Stimulated activated CD4-positive, alpha-beta T cell treated with anti-CD3 and anti-CD28 coated beads, Interleukin-1b, Interleukin-23, amount 100 ng/mL, for 1 hour (primary cell): ENCODE data around the gene CDC25B.
A peak's percentile ranks its signal among the peaks of the same experiment; 100 is the strongest.
"Not testable (repeated sequence)": the region's sequence is repeated elsewhere in the genome, so short reads cannot be mapped to it uniquely, and the experiment has no call there.

Source experiments
- DNase-seq, 2 donors: peaks; one replicate each; pipeline ENCODE4 v3.0.0-alpha.2; 2020; ENCODE audit warnings: low read depth in 2 of 2

CDC25B gene

DNA sequence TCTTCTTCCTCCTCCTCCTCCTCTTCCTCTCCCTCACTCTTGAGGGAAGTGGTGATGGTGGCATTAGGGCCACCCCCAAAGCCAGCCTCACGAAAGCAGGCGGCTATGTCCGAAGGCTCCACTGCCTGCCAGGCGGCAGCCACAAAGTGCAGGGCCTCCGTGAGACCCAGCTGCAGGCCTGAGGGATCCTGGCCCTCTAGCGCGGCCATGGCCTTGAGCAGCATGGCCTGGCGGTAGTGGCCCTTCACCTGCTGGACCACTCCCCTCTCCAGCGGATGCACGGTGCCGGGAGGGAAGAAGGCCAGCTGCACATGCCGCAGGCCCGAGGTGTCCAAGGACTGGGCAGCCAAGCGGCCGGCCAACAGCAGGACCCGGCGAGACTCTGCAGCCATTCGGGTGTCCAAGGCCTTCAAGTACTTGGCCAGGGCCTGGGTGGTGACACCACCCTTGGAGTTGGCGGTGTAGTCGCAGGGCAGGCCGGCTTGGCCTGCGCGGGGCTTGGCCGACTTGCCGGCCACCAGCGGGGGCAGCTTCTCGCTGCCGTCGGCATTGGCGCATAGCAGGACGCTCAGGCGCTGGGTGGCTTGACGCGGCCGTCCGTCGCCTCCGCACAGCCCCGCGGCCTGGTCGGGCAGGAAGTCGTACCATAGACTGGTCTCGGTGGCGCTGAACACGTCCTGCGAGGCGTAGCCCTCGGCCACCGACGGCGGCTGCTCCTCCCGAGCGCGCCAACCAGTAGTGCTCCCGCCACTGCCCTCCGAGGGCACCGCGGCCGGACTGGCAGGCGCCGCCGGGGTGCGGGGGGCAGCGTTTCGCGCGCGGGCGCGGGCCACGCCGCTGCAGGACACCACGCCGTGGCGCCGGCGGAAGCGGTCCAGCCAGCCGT, 10.6 kb upstream of the CDC25B start:
- no peak for DNase-seq

GRCh38 chr20:3786126-3786484, 10.0 kb upstream of the CDC25B start:
- no peak for DNase-seq

DNA sequence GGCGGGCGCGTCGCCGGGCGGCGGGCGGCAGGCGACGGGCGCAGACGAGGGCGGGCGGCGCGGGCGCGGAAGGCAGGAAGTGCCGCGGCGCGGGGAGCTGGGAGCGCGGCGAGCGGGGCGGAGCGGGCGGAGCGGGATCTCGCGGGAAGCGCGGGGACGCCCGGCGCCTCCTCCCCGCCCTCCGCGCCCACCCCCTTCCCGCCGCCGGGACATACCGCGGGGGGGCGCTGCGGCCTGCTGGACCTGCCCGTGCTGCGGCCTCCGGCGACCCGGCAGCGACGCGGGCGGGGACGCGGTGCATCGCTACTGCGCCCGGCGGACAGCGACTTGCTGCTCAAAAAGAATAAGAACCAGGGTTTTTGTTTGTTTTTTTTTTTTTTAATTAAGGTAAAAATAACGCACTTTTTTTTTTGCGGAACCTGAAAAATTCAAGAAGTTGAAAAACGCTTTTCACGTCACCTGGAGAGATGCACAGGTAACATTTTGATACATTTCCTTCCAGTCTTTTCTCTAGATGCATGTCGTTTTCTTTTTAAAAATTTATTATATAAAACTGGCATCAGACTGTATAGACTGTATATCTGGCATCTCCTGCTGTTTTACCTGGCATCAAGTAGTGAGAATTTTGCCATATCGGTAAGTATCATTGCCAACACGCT, 9.3 kb upstream of the CDC25B start, which contains the start of gene CENPB:
CENPB (minus strand) TSS at position 76 of the 659 bp plus-strand sequence. CDS start 257 bp downstream, outside the sequence.
- DNase-seq, result peak; percentile 85 to 90

- no peak for DNase-seq
Observed at GRCh38 chr20:3787324-3788014, 8.6 kb upstream of the CDC25B start.

DNA sequence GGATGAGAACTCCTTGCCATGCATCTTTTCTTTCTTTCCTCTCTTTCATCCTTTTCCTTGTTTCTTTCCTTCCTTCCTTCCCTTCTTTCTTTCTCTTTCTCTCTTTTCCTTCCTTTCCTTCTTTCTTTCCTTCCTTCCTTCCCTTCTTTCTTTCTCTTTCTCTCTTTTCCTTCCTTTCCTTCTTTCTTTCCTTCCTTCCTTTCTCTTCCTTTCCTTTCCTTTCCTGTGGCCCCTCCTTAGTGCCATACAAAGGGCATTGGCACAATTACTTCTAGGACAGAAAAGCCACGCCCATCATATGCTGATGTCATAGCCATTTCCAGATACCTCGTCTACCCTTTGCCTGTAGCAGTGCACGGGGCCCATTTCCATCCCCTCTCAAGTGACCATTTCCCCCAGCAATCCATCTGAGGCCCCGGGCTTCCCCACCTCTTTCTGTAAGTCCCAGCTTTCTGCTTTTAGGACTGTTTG, 7.4 kb upstream of the CDC25B start:
- DNase-seq, result no peak

DNA sequence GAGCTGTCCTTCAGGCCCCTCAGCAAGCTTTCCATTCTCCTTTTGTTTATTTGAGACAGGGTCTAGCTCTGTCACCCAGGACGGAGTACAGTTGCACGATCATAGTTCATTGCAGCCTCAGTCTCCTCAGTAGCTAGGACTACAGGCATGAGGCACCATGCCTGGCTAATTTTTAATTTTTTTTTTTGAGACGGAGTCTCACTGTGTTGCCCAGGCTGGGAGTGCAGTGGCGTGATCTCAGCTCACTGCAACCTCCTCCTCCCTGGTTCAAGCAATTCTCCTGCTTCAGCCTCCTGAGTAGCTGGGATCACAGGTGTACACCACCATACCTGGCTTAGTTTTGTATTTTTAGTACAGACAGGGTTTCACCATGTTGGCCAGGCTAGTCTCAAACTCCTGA, 6.9 kb upstream of the CDC25B start:
- not testable (repeated sequence) for DNase-seq

- not testable (repeated sequence) for DNase-seq
Observed at GRCh38 chr20:3794168-3794567, 1.9 kb upstream of the CDC25B start.

- DNase-seq, result no peak
Observed at GRCh38 chr20:3794701-3795420, 1.2 kb upstream of the CDC25B start.

- no peak for DNase-seq
Observed at GRCh38 chr20:3796477-3797225, 541 bp downstream of the CDC25B start.

DNA sequence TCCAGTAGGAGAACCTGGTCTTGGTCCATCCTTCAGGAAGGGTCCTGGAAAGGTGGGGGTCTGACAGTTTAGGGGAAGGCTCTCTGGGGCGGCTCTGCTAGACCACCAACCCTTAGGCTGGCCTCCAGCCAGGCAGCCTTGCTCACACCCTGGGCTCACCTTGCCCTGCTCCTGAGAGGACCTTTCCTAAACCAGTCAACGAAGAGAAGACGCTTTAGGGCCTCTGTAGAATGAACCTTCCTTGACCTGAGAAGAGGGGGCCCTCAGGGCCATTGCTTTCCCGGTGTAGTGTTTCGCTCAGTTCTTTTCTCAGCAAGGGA, 1.1 kb downstream of the CDC25B start:
- no peak for DNase-seq

- no peak for DNase-seq
Observed at GRCh38 chr20:3797592-3798372, 1.7 kb downstream of the CDC25B start.

GRCh38 chr20:3798373-3798768, 2.3 kb downstream of the CDC25B start:
- DNase-seq, result no peak

DNA sequence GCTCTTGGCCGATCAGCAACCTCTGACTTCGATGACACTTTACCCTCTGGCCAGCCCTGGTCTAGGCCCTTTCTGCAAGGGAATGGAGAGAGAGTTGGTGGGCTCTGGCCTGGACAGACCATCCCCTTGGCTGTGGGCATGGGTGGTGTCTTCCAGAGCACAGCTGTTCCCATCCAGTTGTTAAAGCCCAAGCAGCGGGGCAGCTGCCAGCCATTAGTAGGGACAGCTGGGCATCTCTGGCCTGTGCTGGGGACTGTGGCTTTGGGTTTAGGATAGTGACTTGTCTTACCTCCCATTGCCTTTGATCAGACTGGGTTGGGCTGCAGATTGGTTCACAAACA, 2.8 kb downstream of the CDC25B start:
- DNase-seq, result no peak

GRCh38 chr20:3800256-3800877, 4.3 kb downstream of the CDC25B start:
- DNase-seq, result no peak

GRCh38 chr20:3800878-3801260, 4.8 kb downstream of the CDC25B start:
- DNase-seq, result no peak

DNA sequence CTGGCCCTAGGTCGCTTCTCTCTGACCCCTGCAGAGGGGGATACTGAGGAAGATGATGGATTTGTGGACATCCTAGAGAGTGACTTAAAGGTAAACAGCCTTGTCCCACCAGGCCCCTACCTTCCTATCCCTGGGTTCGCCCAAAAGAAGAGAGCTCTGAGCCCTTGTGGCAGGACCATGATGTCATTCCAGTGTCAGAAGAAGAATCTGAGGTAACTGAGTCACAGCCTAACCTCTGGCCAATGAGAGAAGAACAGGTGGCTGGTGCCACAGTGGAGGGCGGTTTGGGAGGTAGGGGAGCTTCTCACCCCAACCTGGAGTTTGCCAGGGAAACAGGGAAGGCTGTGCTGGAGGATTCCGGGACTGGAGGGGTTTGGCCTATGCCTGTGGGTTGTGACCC, 5.2 kb downstream of the CDC25B start:
- DNase-seq, result no peak

- no peak for DNase-seq
Observed at GRCh38 chr20:3801846-3802245, 5.7 kb downstream of the CDC25B start.

DNA sequence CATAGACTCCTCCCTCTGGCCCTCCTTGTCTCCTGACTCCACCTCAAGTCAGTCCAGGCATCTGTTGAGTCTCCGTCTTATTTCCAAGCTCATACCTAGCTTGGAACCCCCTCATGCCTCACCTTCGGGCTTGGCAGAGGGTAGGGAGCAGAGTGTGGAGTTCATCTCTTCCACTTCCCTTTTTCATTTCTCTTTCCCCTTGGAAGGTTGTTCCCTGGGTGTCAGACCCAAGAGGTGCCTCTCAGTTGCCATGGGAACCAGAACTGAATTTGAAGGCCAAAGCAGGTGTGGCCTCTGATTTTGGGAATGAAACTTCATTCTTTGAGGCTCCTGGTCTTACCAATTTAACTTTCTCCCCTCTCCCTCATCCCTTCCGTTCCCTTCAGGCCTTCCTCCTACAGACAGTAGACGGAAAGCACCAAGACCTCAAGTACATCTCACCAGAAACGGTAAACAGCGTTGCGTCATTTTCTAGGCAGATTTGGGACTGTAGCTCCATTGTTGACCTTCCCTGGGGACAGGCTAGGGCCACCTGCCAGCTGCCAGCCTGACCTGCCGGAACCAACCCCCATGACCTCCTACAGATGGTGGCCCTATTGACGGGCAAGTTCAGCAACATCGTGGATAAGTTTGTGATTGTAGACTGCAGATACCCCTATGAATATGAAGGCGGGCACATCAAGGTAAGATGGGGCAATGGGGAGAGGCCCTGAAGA, 6.6 kb downstream of the CDC25B start:
- DNase-seq, result no peak

DNA sequence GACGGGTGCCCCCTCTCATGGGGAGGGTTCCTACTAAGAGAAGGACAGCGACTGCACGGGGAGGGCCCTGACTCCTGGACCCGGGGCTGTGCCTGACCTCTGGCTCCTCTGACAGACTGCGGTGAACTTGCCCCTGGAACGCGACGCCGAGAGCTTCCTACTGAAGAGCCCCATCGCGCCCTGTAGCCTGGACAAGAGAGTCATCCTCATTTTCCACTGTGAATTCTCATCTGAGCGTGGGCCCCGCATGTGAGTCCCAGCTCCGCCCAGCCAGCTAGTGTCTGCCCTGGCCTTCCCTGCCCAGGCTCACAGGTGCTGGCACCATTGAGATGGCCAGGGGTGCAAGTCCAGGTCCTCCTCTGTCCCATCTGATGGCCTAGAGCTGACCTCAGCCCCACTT, 7.2 kb downstream of the CDC25B start:
- no peak for DNase-seq
